Mesodermal cell (in vitro differentiated cells): ENCODE data around the gene ZNF276. TPM values are rescaled to one million over a fixed set of nuclear protein-coding genes. Genes with fewer than 3 reads are reported as not detected.
"Not testable (repeated sequence)": the region's sequence is repeated elsewhere in the genome, so short reads cannot be mapped to it uniquely, and the experiment has no call there.

ENCODE experiments used
- H3K27ac ChIP-seq: 2 replicates; pipeline ENCODE4 v1.7.0; 2013; ENCODE audit warnings: mild to moderate bottlenecking, low read depth, low read length, moderate library complexity; ENCODE audit not compliant: severe bottlenecking
- H3K36me3 ChIP-seq: 2 replicates; pipeline ENCODE4 v1.7.1; 2013; ENCODE audit warnings: mild to moderate bottlenecking, low read length, moderate library complexity; ENCODE audit not compliant: control insufficient read depth, insufficient read depth
- H3K4me1 ChIP-seq: one replicate; pipeline ENCODE4 v1.7.1; 2013; ENCODE audit warnings: mild to moderate bottlenecking, low read length; ENCODE audit not compliant: insufficient read depth, control insufficient read depth, poor library complexity, severe bottlenecking
- H3K4me3 ChIP-seq: 2 replicates; pipeline ENCODE4 v1.7.0; 2013; ENCODE audit warnings: low read length, control low read depth, mild to moderate bottlenecking; ENCODE audit not compliant: insufficient read depth, poor library complexity, severe bottlenecking; ENCODE audit errors: extremely low read depth
- H3K9me3 ChIP-seq: 2 replicates; pipeline ENCODE4 v1.7.1; 2013; ENCODE audit warnings: mild to moderate bottlenecking, low read length, moderate library complexity; ENCODE audit not compliant: control insufficient read depth
- WGBS, 2 experiments: methylation state at CpG; one replicate each; pipeline ENCODE4 v1.1.5; 2013; ENCODE audit warnings: missing lambda C conversion rate in 2 of 2; ENCODE audit not compliant: insufficient coverage in 2 of 2; 5-methylcytosine and 5-hydroxymethylcytosine counted together
- polyA plus RNA-seq, 2 experiments: library from polyadenylated mRNA; stranded (reverse); fragments of 50-300 nt; gene quantifications; one replicate each; pipeline ENCODE4 v1.2.3, GENCODE V29; 2013

Gene ZNF276, protein sequence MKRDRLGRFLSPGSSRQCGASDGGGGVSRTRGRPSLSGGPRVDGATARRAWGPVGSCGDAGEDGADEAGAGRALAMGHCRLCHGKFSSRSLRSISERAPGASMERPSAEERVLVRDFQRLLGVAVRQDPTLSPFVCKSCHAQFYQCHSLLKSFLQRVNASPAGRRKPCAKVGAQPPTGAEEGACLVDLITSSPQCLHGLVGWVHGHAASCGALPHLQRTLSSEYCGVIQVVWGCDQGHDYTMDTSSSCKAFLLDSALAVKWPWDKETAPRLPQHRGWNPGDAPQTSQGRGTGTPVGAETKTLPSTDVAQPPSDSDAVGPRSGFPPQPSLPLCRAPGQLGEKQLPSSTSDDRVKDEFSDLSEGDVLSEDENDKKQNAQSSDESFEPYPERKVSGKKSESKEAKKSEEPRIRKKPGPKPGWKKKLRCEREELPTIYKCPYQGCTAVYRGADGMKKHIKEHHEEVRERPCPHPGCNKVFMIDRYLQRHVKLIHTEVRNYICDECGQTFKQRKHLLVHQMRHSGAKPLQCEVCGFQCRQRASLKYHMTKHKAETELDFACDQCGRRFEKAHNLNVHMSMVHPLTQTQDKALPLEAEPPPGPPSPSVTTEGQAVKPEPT
- 13.0 TPM for polyA plus RNA-seq (2013, experiment 1 of 2)
- polyA plus RNA-seq (2013, experiment 2 of 2) = 11.3 TPM

GRCh38 chr16:89720813-89721545 is at the start of gene ZNF276, which contains the start of gene VPS9D1:
TSS of gene ZNF276 (plus strand) at chr16:89721537. CDS start at chr16:89721641, 104 bp downstream.
TSS of gene VPS9D1 (minus strand) at chr16:89720898. CDS start at chr16:89720861, 37 bp downstream.
- H3K36me3 ChIP-seq = peaks cover 33% of the 10 kb centered on the region
- peaks cover 14% of the 10 kb centered on the region for H3K4me1 ChIP-seq
- no peaks in the 10 kb centered on the region for H3K9me3 ChIP-seq
- WGBS, 2 experiments = 0 to 1% methylated on average over 67 to 77 of the region's 103 CpGs
- H3K4me3 ChIP-seq = peak within 1 kb of the TSS; percentile 69
- H3K27ac ChIP-seq = peak within 1 kb of the TSS; percentile 78

GRCh38 chr16:89671565-89671964 is 49.8 kb upstream of the ZNF276 start:
- H3K27ac ChIP-seq, H3K4me3 ChIP-seq, H3K9me3 ChIP-seq, H3K4me1 ChIP-seq: not testable (repeated sequence)
- no CpG with 5 or more reads among the region's 4 CpGs for WGBS, 2 experiments
- H3K36me3 ChIP-seq = peaks cover 26% of the 10 kb centered on the region

GRCh38 chr16:89672177-89672941 is 49.0 kb upstream of the ZNF276 start:
- WGBS, 2 experiments = 94 to 98% methylated on average over 14 to 15 of the region's 16 CpGs
- H3K36me3 ChIP-seq = peaks cover 26% of the 10 kb centered on the region
- H3K4me1 ChIP-seq = no peaks in the 10 kb centered on the region
- H3K4me3 ChIP-seq = no peak overlapping the region
- peaks cover 7% of the 10 kb centered on the region for H3K9me3 ChIP-seq
- H3K27ac ChIP-seq = no peak overlapping the region

- peaks cover 32% of the 10 kb centered on the region for H3K9me3 ChIP-seq
- no peak overlapping the region for H3K27ac ChIP-seq
- H3K4me3 ChIP-seq = no peak overlapping the region
- peaks cover 37% of the 10 kb centered on the region for H3K36me3 ChIP-seq
- 100% methylated on average over 1 of the region's 2 CpGs for WGBS, 2 experiments
- H3K4me1 ChIP-seq = no peaks in the 10 kb centered on the region
Observed at GRCh38 chr16:89678258-89678657, 43.1 kb upstream of the ZNF276 start.

DNA sequence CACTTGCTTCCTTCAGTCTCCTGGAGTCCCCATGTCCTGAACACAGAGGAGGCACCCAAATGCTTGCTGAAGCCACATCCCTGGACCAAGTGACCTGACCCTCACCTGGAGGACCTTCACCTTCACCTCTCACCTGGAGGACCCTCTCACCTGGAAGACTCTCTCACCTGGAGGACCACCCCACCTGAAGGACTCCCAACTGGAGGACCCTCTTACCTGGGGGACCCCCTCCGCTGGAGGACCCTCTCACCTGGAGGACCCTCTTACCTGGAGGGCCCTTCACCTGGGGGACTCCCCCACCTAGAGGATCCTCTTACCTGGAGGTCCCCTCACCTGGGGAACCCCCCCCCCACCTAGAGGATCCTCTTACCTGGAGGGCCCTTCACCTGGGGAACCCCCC is 35.4 kb upstream of the ZNF276 start:
- peaks cover 19% of the 10 kb centered on the region for H3K9me3 ChIP-seq
- H3K4me3 ChIP-seq = no peak overlapping the region
- H3K4me1 ChIP-seq = no peaks in the 10 kb centered on the region
- H3K36me3 ChIP-seq = peaks cover 68% of the 10 kb centered on the region
- H3K27ac ChIP-seq = no peak overlapping the region
- 100% methylated on average over 1 of the region's 1 CpG; no CpG with 5 or more reads in 1 of the 2 experiments for WGBS, 2 experiments

GRCh38 chr16:89686520-89687091 is 34.7 kb upstream of the ZNF276 start, which contains the start of gene CDK10:
TSS of gene CDK10 (plus strand) at chr16:89686689. CDS start at chr16:89686711, 22 bp downstream.
- 1% methylated on average over 54 to 66 of the region's 67 CpGs for WGBS, 2 experiments
- H3K4me1 ChIP-seq = no peaks in the 10 kb centered on the region
- H3K4me3 ChIP-seq = peak within 1 kb of the TSS; percentile 76
- H3K27ac ChIP-seq = peak within 1 kb of the TSS; percentile 79
- H3K9me3 ChIP-seq = peaks cover 14% of the 10 kb centered on the region
- peaks cover 69% of the 10 kb centered on the region for H3K36me3 ChIP-seq

DNA sequence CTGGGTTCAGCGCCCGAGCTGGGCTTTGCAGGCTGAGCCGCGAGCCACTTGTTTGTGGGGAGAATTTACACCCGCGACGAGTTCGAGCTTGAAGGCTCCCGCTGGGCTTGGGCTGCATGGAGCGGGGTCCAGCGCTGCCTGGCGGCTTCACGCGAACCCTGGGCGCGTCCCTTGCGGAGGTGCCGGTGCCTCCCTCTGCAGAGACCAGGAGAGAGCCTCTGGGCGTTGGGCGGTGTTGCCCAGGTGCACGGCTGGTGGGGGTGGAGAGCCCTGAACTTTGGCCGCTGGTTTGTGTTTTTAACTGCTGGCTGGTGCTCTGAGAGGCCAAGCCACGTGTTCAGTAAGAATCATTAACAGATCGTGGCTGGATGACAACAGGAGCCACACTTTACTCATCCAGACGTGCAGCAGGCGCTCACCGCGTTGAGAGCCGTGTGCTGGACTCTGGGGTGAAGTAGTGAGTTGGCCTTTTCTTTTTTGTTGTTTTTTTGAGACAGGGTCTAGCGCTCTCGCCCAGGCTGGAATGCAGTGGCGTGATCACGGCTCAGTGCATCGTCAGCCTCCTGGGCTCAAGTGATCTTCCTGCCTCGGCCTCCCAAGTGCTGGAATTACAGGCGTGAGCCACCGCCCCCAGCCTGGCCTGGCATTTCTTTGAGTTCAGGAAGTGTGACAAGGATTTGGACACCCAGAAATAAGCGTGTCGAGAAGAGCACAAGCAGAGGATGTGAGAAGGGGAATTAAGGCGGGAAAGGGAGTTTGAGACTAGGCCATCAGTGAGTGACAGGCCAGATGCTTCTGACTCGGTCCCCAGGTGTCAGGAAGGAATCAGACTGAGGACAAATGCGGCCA is 34.0 kb upstream of the ZNF276 start:
- H3K36me3 ChIP-seq = peaks cover 73% of the 10 kb centered on the region
- 29 to 33% methylated on average over 29 to 37 of the region's 42 CpGs for WGBS, 2 experiments
- no peaks in the 10 kb centered on the region for H3K4me1 ChIP-seq
- H3K4me3 ChIP-seq = peak overlapping the region; percentile 76
- H3K27ac ChIP-seq = peak overlapping the region; percentile 79
- H3K9me3 ChIP-seq = peaks cover 14% of the 10 kb centered on the region

DNA sequence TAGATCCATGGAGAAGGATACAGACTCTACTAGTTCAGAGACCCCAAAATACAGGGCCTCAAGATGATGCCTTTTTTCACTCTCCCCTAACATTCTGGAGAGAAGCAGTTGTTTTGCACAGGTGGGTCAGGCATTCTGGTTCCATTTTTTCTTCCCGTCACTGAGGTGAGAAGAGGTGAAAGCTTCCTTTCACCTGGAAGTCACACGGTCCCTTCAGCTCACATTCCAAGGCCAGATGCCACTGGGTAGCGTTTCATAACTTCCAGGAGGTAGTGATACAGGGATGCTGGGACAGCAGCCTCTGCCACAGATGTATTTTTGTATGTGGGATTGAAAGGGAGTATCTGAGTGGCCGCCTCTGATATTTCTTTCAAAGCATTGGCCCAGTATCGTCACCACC is 32.9 kb upstream of the ZNF276 start:
- H3K4me1 ChIP-seq = no peaks in the 10 kb centered on the region
- H3K36me3 ChIP-seq = peaks cover 74% of the 10 kb centered on the region
- H3K9me3 ChIP-seq = peaks cover 14% of the 10 kb centered on the region
- WGBS, 2 experiments = 100% methylated on average over 2 to 3 of the region's 5 CpGs
- no peak overlapping the region for H3K4me3 ChIP-seq
- no peak overlapping the region for H3K27ac ChIP-seq

DNA sequence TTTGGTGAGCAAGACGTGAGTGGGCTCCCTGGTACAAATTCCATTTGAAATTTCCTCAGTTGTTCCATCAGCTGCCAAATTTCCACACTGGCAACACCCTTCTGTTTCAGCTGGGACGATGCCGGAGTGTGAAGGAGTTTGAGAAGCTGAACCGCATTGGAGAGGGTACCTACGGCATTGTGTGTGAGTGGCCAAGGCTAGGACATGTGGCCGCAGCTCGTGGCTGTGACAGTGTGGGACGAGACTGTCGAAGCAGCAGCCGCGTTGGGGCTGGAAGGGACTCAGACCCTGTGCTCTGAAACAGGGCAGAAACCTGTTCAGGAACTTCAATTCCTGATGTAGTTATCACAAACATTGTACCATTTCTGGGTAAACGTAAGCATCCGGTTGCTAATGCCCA is 32.2 kb upstream of the ZNF276 start:
- no peak overlapping the region for H3K27ac ChIP-seq
- 93 to 98% methylated on average over 13 of the region's 13 CpGs for WGBS, 2 experiments
- H3K36me3 ChIP-seq = peaks cover 74% of the 10 kb centered on the region

More for the DNA sequence above, 32.2 kb upstream of the ZNF276 start:
- H3K9me3 ChIP-seq = peaks cover 10% of the 10 kb centered on the region
- H3K4me1 ChIP-seq = no peaks in the 10 kb centered on the region
- no peak overlapping the region for H3K4me3 ChIP-seq
